H1 (cell line): ENCODE measurements around the gene PRKN. TPM values are rescaled to one million over a fixed set of nuclear protein-coding genes. Genes with fewer than 3 reads are reported as not detected.

Source experiments
- CTCF ChIA-PET: fragments of 300-600 bp; sonication (Branson Sonifier 250); formaldehyde crosslinking; loops from one replicate; lab custom pipeline; 2021; ENCODE audit not compliant: partially characterized antibody; lab: Charles Lee
- POLR2A ChIA-PET: fragments of 300-600 bp; sonication (Branson Sonifier 250); formaldehyde crosslinking; loops from one replicate; lab custom pipeline; 2021; ENCODE audit warnings: inconsistent platforms; ENCODE audit not compliant: partially characterized antibody; lab: Charles Lee
- DNase-seq, 2 experiments: peaks; one replicate each; pipeline versions ENCODE4 v3.0.0 to v3.0.0-alpha.2; 2010 to 2022; ENCODE audit warnings: low spot score in 2 of 2, low read depth in 1 of 2, mixed read lengths in 1 of 2
- FAIRE-seq: peaks from 2 replicates; lab custom pipeline; 2011; peaks lifted over from hg19 to GRCh38; lab: Jason Lieb, UNC
- H2AFZ ChIP-seq: 2 replicates; pipeline ENCODE4 v1.8.1; 2012; ENCODE audit warnings: low read length, inconsistent platforms
- H2AK5ac ChIP-seq: 2 replicates; pipeline ENCODE4 v1.6.1; 2013; ENCODE audit warnings: low read depth, low read length
- H2BK120ac ChIP-seq: replicated peaks from 2 replicates; pipeline ENCODE3; 2013; ENCODE audit warnings: low read depth, low read length, inconsistent platforms
- H2BK12ac ChIP-seq: 2 replicates; pipeline ENCODE4 v1.6.1; 2013; ENCODE audit warnings: low read depth, low read length
- H2BK15ac ChIP-seq: 2 replicates; pipeline ENCODE4 v1.6.1; 2013; ENCODE audit warnings: low read length
- H2BK20ac ChIP-seq: 2 replicates; pipeline ENCODE4 v1.6.1; 2013; ENCODE audit warnings: low read length
- H2BK5ac ChIP-seq: 2 replicates; pipeline ENCODE4 v1.6.1; 2013; ENCODE audit warnings: low read depth, low read length
- H3K14ac ChIP-seq: 2 replicates; pipeline ENCODE4 v1.6.1; 2013; ENCODE audit warnings: inconsistent platforms; ENCODE audit not compliant: insufficient read length
- H3K18ac ChIP-seq: 2 replicates; pipeline ENCODE4 v1.6.1; 2013; ENCODE audit warnings: low read length; ENCODE audit errors: extremely low read depth
- H3K23ac ChIP-seq: 2 replicates; pipeline ENCODE4 v1.6.1; 2013; ENCODE audit warnings: inconsistent platforms; ENCODE audit not compliant: insufficient read length
- H3K23me2 ChIP-seq: 2 replicates; pipeline ENCODE4 v1.6.1; 2013; ENCODE audit warnings: low read depth, low read length
- H3K27ac ChIP-seq: 2 replicates; pipeline ENCODE4 v1.6.1; 2011; ENCODE audit warnings: low read depth, low read length, inconsistent platforms
- H3K27me3 ChIP-seq, 4 experiments: replicated peaks in 1 of 4; 1 replicate in 1 of 4; 2 replicates in 3 of 4; pipeline versions ENCODE4 v1.6.1 to v1.8.1; 2011 to 2013; ENCODE audit warnings: low read length in 3 of 4, mild to moderate bottlenecking in 3 of 4, inconsistent platforms in 2 of 4, mixed read lengths in 2 of 4, moderate library complexity in 1 of 4; ENCODE audit not compliant: control insufficient read depth in 3 of 4, insufficient read depth in 3 of 4; ENCODE audit errors: extremely low read depth in 1 of 4
- H3K36me3 ChIP-seq, 4 experiments: 2 replicates each; pipeline versions ENCODE4 v1.6.1 to v1.8.1; 2011 to 2013; ENCODE audit warnings: mild to moderate bottlenecking in 4 of 4, low read length in 3 of 4, moderate library complexity in 2 of 4, control low read depth in 1 of 4, inconsistent platforms in 1 of 4; ENCODE audit not compliant: insufficient read depth in 4 of 4, control insufficient read depth in 2 of 4
- H3K4ac ChIP-seq: replicated peaks from 2 replicates; pipeline ENCODE3; 2013; ENCODE audit warnings: low read length, low read depth, mixed read lengths, inconsistent platforms; ENCODE audit not compliant: insufficient read length
- H3K4me1 ChIP-seq, 4 experiments: replicated peaks in 1 of 4; 1 replicate in 1 of 4; 2 replicates in 3 of 4; pipeline versions ENCODE4 v1.6.1 to v1.8.1; 2011 to 2013; ENCODE audit warnings: low read length in 3 of 4, inconsistent platforms in 2 of 4, mixed read lengths in 1 of 4; ENCODE audit not compliant: insufficient read depth in 4 of 4, control insufficient read depth in 3 of 4
- H3K4me2 ChIP-seq, 2 experiments: 2 replicates each; pipeline versions ENCODE4 v1.6.1 to v1.8.1; 2011 to 2013; ENCODE audit warnings: low read depth in 2 of 2, low read length in 2 of 2, control low read depth in 1 of 2, inconsistent platforms in 1 of 2, mild to moderate bottlenecking in 1 of 2; ENCODE audit not compliant: insufficient read depth in 1 of 2
- H3K4me3 ChIP-seq, 4 experiments: fragments of 200-600, 300-600 bp in 1 of 4; sonication (generic), shearing (Covaris generic), sonication (Bioruptor Twin) in 1 of 4; 2 replicates each; pipeline versions ENCODE4 v1.5.1 to v1.8.1; 2011 to 2016; ENCODE audit warnings: low read length in 4 of 4, low read depth in 3 of 4, control low read depth in 2 of 4, inconsistent platforms in 2 of 4, mild to moderate bottlenecking in 2 of 4, mixed read lengths in 1 of 4, moderate library complexity in 1 of 4; ENCODE audit not compliant: insufficient read depth in 2 of 4; ENCODE audit errors: extremely low read depth in 1 of 4
- H3K56ac ChIP-seq: replicated peaks from 2 replicates; pipeline ENCODE3; 2013; ENCODE audit warnings: low read depth, mild to moderate bottlenecking, mixed read lengths, low read length, inconsistent platforms; ENCODE audit not compliant: insufficient read length
- H3K79me1 ChIP-seq: 2 replicates; pipeline ENCODE4 v1.6.1; 2013; ENCODE audit warnings: low read depth, low read length, control low read depth
- H3K79me2 ChIP-seq, 2 experiments: 2 replicates each; pipeline versions ENCODE4 v1.6.1 to v1.8.1; 2012 to 2013; ENCODE audit warnings: low read length in 2 of 2, mild to moderate bottlenecking in 2 of 2, inconsistent platforms in 1 of 2; ENCODE audit not compliant: insufficient read depth in 2 of 2, control insufficient read depth in 1 of 2
- H3K9ac ChIP-seq, 4 experiments: replicated peaks in 1 of 4; 1 replicate in 1 of 4; 2 replicates in 3 of 4; pipeline versions ENCODE4 v1.6.1 to v1.8.1; 2011 to 2013; ENCODE audit warnings: low read depth in 3 of 4, low read length in 3 of 4, control low read depth in 2 of 4, mild to moderate bottlenecking in 2 of 4, moderate library complexity in 2 of 4, inconsistent platforms in 1 of 4; ENCODE audit errors: extremely low read depth in 1 of 4
- H3K9me3 ChIP-seq, 2 experiments: 2 replicates each; pipeline versions ENCODE4 v1.6.1 to v1.8.1; 2012 to 2013; ENCODE audit warnings: mild to moderate bottlenecking in 2 of 2, moderate library complexity in 2 of 2, control low read depth in 1 of 2, inconsistent platforms in 1 of 2, low read depth in 1 of 2, low read length in 1 of 2, mixed read lengths in 1 of 2; ENCODE audit not compliant: insufficient read depth in 2 of 2
- H4K20me1 ChIP-seq, 2 experiments: replicated peaks in 1 of 2; 2 replicates each; pipeline versions ENCODE3 to v1.8.1; 2011 to 2013; ENCODE audit warnings: inconsistent platforms in 2 of 2, low read length in 2 of 2, mild to moderate bottlenecking in 1 of 2; ENCODE audit not compliant: insufficient read depth in 2 of 2, control insufficient read depth in 1 of 2
- H4K5ac ChIP-seq: 2 replicates; pipeline ENCODE4 v1.6.1; 2013; ENCODE audit warnings: low read length, low read depth, mixed read lengths, inconsistent platforms; ENCODE audit not compliant: insufficient read length
- H4K8ac ChIP-seq: 2 replicates; pipeline ENCODE4 v1.8.0; 2013; ENCODE audit warnings: mild to moderate bottlenecking, moderate library complexity, low read length, inconsistent platforms; ENCODE audit not compliant: insufficient read depth; ENCODE audit errors: extremely low read depth
- H4K91ac ChIP-seq: replicated peaks from 2 replicates; pipeline ENCODE3; 2013; ENCODE audit warnings: low read length, mixed read lengths, inconsistent platforms; ENCODE audit not compliant: insufficient read length
- SIN3A ChIP-seq, 2 experiments: IDR thresholded peaks in 1 of 2; conservative IDR thresholded peaks in 1 of 2; 2 replicates each; pipeline ENCODE4 v1.6.1; 2011 to 2012; ENCODE audit warnings: low read length in 2 of 2, improper control_type of control experiment in 1 of 2, low read depth in 1 of 2, mild to moderate bottlenecking in 1 of 2
- WGBS, 2 experiments: shearing (Covaris generic) in 1 of 2; methylation state at CpG; one replicate each; pipeline versions ENCODE4 v1.1.6 to v1.1.7; 2013 to 2015; ENCODE audit warnings: low lambda C conversion rate in 2 of 2, mixed read lengths in 2 of 2, inconsistent platforms in 1 of 2, low coverage in 1 of 2, missing lambda C conversion rate in 1 of 2; ENCODE audit not compliant: insufficient replicate concordance in 2 of 2, insufficient coverage in 1 of 2, insufficient read length in 1 of 2; ENCODE audit errors: extremely low coverage in 1 of 2, missing lambda C conversion rate in 1 of 2; 5-methylcytosine and 5-hydroxymethylcytosine counted together
- polyA plus RNA-seq, 7 experiments: library from polyadenylated mRNA; depleted of rRNA in 3 of 7; stranded (reverse) in 5 of 7; unstranded in 2 of 7; fragments of >200 nt in 5 of 7; fragments of 200-250 nt in 2 of 7; gene quantifications; 1 replicate in 5 of 7; 2 replicates in 1 of 7; 4 replicates in 1 of 7; pipeline versions ENCODE4 v1.2.1 to v1.2.3, GENCODE V29; 2011 to 2013; ENCODE audit warnings: missing spikeins in 2 of 7, mixed read lengths in 2 of 7
- total RNA-seq: library from RNA; stranded (reverse); fragmentation: NEBNext Ultra II Directional; extraction: Animal tissue kit (Norgen Biotek cat#: 25700); gene quantifications from 2 replicates; pipeline ENCODE4 v1.2.1, GENCODE V29; 2021

PRKN gene
- total and polyA plus RNA-seq, 2 of the 8 experiments (the other 6 are each of a cell fraction or from before 2014, with no cell fraction given), result 0.13 to 0.29 TPM

DNA sequence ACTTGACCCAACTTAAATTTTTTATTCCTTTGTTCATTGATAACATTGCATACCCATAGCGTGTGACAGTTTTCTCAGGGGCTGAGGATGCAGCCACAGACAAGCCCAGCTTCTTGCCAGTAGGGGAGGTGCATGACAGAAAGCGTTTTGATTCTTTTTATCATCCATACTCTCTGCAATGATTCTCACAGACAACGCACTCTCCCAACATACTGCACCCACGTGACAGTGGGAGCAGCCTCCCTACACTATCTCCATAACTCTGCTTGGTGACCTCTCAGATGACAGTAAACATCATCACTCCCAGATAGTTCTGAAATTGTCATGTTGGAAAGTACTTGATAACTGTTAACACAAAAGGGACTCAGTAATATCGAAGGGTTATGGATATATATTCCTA is 972.5 kb downstream of the PRKN start:
- H2AK5ac ChIP-seq, result no peak overlapping the region
- no peak for FAIRE-seq
- H4K5ac ChIP-seq, result no peak overlapping the region
- H2AFZ ChIP-seq, result no peak overlapping the region
- 0 out of 7 replicates have a peak, but pooled peaks cover 0 to 2% (median 0%) of the 10 kb centered on the region in 4 experiments for H3K4me1 ChIP-seq
- no peak overlapping the region for H3K27ac ChIP-seq
- H3K4me3 ChIP-seq, result no peak overlapping the region
- H3K56ac ChIP-seq, result no peak overlapping the region
- H3K9me3 ChIP-seq, result no peaks in the 10 kb centered on the region; a peak in 1 of 4 replicates
- H3K4me2 ChIP-seq, result no peak overlapping the region
- no peak overlapping the region for H3K4ac ChIP-seq
- H2BK15ac ChIP-seq, result no peak overlapping the region
- no peak overlapping the region for H2BK5ac ChIP-seq
- H3K23me2 ChIP-seq, result no peaks in the 10 kb centered on the region
- H4K20me1 ChIP-seq, result no peaks in the 10 kb centered on the region
- no peak overlapping the region for H3K23ac ChIP-seq
- no peaks in the 10 kb centered on the region for H3K36me3 ChIP-seq
- no peaks in the 10 kb centered on the region; the same call in 1 of the 2 replicates for H3K79me1 ChIP-seq
- ChIA-PET CTCF (interaction anchor here (1.6 kb wide), 1 partner anchor 10 kb away, joined by 8 read pairs; no protein-coding TSS in a partner anchor), POLR2A (no interaction called here)
- H4K8ac ChIP-seq, result no peak overlapping the region
- H2BK120ac ChIP-seq, result no peak overlapping the region
- H4K91ac ChIP-seq, result no peak overlapping the region
- no peaks in the 10 kb centered on the region for H3K27me3 ChIP-seq
- no peak overlapping the region for H2BK20ac ChIP-seq
- no peak overlapping the region for H3K9ac ChIP-seq
- no peak overlapping the region for H3K14ac ChIP-seq
- no peak overlapping the region for H2BK12ac ChIP-seq
- no peak for DNase-seq
- H3K18ac ChIP-seq, result no peak overlapping the region
- H3K79me2 ChIP-seq, result no peaks in the 10 kb centered on the region
- 72% methylated on average over 5 of the region's 5 CpGs; no CpG with 5 or more reads in 1 of the 2 experiments for WGBS, 2 experiments
- TF ChIP-seq SIN3A (conservative IDR thresholded peaks at IDR 0.05 in 1 of 2, IDR thresholded peaks at IDR 0.05 in 1 of 2; ENCODE audit: low read depth in 1 of 2, low read length in 2 of 2), result no peak
